ENCODE results near the gene SLC5A12. TPM values are rescaled to one million over a fixed set of nuclear protein-coding genes. Genes with fewer than 3 reads are reported as not detected.

Gene SLC5A12
- polyA plus RNA-seq, 3 donors, result 55.5 to 70.9 (median 65.6) TPM

- DNase-seq (ENCODE audit: extremely low read depth in 1 of 11, low read depth in 9 of 11, low spot score in 4 of 11), result no peak
Observed at GRCh38 chr11:26739366-26740073, 17.7 kb upstream of the SLC5A12 start.

- DNase-seq (ENCODE audit: extremely low read depth in 1 of 11, low read depth in 9 of 11, low spot score in 4 of 11), result no peak
Observed at GRCh38 chr11:26734691-26735090, 12.8 kb upstream of the SLC5A12 start.

DNA sequence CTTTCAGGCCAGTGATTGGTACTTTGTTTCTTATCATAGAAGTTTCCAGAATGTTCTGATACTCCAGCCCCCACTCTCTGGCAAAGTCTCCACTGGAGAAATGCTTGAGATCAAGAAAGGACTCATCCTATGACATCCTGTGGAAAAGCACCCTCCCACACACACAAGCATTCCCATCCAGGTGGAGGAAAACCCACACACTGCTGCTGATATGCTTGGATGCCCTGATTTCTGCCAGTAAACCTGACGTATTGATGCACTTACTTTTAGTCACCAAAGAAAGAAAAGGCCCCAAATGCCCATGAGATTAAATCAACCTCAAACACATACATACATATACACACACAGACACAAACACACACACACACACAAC is 9.2 kb upstream of the SLC5A12 start:
- no peak for DNase-seq (ENCODE audit: extremely low read depth in 1 of 11, low read depth in 9 of 11, low spot score in 4 of 11)

- DNase-seq (ENCODE audit: extremely low read depth in 1 of 11, low read depth in 9 of 11, low spot score in 4 of 11), result no peak
Observed at GRCh38 chr11:26730414-26731083, 8.7 kb upstream of the SLC5A12 start.

DNA sequence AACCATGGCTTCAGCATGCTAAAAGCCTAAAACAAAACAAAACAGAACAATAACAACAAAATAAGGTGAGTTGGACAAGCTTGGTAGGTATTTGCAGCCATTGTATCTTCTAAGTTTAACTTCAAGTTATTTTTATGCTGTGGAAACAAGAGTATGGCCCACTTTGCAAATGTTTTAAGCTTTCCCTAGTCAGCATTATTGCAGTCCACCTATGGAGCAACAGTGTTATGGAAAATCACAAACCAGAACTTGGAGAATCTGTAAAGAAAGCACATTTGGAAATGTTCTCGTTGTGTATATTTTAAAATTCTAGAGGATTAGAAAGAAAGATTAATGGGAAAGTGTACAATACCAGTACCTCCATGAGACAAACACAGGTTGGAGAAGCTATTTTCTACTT is 7.4 kb upstream of the SLC5A12 start:
- no peak for DNase-seq (ENCODE audit: extremely low read depth in 1 of 11, low read depth in 9 of 11, low spot score in 4 of 11)

- peak in 1 of 11 donors; percentile 20 for DNase-seq (ENCODE audit: extremely low read depth in 1 of 11, low read depth in 9 of 11, low spot score in 4 of 11)
Observed at GRCh38 chr11:26726960-26727359, 5.1 kb upstream of the SLC5A12 start.

DNA sequence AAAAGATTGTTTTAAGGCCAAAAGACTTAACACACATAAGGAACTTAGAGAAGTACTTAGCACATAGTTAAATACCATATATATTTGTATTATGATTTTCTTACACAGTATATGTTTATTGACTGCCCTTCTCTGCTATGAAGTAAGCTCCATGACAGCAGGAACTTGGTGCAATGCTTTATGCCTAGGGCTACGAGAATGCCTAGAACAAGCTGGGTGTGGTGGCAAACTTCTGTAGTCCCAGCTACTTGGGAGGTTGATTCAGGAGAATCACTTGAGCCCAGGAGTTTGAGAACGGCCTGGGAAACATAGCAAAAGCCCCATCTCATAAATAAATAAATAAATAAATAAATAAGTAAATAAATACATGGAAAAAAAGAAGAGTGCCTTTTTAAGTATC is 1.9 kb downstream of the SLC5A12 start:
- DNase-seq (ENCODE audit: extremely low read depth in 1 of 11, low read depth in 9 of 11, low spot score in 4 of 11), result no peak

DNA sequence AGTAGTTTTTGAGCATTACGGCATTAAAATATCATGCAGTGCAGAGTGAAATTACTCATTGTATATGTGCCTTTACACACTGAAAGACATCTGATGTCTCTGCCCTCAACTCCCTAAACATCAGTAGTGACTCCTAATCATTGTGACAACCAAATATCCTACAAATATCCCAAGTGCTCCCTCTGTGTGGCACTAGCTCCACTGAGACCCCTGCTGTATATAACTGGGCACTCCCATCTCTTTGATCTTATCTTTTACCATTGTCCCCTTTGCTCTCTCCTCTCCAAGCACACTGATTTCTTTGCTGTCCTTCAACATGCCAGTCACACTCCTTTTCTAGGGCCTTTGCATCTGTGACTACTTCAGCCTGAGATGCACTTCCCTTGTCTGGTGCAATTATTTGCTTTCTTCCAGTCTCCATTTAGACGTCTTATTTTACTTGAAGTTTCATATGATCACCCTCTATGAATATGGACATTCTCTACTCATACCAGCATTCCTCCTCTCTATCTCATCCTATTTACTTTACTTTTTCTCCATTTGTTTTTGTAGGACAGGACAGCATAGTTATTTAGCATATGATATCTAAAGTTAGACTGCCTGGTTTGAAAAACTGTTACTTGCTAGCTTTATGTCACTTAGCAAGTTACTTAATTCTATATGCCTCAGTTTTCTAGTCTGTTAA is 2.4 kb downstream of the SLC5A12 start:
- DNase-seq (ENCODE audit: extremely low read depth in 1 of 11, low read depth in 9 of 11, low spot score in 4 of 11), result no peak

- DNase-seq (ENCODE audit: extremely low read depth in 1 of 11, low read depth in 9 of 11, low spot score in 4 of 11), result no peak
Observed at GRCh38 chr11:26717771-26718170, 4.1 kb downstream of the SLC5A12 start.

DNA sequence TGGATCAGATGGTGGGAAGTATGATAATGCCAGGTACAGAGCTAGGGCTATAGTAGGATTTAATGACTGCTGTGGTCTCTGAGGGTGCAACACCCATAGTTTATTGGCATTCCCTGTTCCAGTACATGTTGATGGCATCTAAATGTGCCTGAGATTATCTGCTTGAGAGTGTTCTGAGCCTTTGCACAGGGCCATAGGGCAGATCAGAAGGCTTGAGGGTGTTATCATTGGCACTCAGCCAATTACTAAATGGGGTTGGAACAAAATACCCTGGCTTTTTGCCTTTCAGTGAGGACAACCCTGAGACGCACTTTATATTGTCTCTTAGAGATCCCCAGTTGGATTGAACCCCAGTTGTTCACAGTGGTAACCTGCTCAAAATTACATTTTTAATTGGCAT is 6.7 kb downstream of the SLC5A12 start:
- no peak for DNase-seq (ENCODE audit: extremely low read depth in 1 of 11, low read depth in 9 of 11, low spot score in 4 of 11)

DNA sequence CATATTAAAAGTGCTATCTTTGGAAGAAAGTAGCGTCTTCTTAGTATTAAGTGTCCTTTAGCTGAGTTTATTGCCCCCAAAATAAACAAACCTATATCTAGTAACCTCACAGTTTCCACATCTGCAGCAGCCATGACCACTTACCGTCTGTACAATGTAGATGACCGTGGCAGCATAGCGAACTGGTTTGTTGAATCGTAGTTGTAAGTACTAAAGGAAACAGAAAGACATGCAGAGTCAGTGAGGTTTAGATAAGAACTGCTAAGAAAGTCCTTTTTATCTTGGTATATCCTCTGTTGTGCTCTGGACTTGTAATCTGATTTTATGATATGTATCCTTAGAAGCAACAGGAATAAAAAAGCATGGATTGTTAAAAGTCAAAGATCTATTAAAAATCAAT is 9.4 kb downstream of the SLC5A12 start:
- DNase-seq (ENCODE audit: extremely low read depth in 1 of 11, low read depth in 9 of 11, low spot score in 4 of 11), result no peak

DNA sequence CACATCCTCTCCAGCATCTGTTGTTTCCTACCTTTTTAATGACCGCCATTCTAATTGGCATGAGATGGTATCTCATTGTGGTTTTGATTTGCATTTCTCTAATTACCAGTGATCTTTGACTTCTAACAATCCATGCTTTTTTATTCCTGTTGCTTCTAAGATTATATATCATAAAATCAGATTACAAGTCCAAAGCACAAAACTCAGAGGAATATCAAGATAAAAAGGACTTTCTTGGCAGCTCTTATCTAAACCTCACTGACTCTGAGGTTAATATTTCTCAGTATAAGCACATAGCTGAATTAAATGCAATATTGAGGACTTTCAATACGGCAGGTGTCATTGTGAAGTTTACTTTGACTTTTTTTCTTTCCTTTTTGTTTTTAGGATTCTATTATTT is 11.4 kb downstream of the SLC5A12 start:
- DNase-seq (ENCODE audit: extremely low read depth in 1 of 11, low read depth in 9 of 11, low spot score in 4 of 11), result no peak

- no peak for DNase-seq (ENCODE audit: extremely low read depth in 1 of 11, low read depth in 9 of 11, low spot score in 4 of 11)
Observed at GRCh38 chr11:26708736-26709456, 13.0 kb downstream of the SLC5A12 start.

- no peak for DNase-seq (ENCODE audit: extremely low read depth in 1 of 11, low read depth in 9 of 11, low spot score in 4 of 11)
Observed at GRCh38 chr11:26706181-26706580, 15.7 kb downstream of the SLC5A12 start.

GRCh38 chr11:26704249-26704648 is 17.6 kb downstream of the SLC5A12 start:
- no peak for DNase-seq (ENCODE audit: extremely low read depth in 1 of 11, low read depth in 9 of 11, low spot score in 4 of 11)

DNA sequence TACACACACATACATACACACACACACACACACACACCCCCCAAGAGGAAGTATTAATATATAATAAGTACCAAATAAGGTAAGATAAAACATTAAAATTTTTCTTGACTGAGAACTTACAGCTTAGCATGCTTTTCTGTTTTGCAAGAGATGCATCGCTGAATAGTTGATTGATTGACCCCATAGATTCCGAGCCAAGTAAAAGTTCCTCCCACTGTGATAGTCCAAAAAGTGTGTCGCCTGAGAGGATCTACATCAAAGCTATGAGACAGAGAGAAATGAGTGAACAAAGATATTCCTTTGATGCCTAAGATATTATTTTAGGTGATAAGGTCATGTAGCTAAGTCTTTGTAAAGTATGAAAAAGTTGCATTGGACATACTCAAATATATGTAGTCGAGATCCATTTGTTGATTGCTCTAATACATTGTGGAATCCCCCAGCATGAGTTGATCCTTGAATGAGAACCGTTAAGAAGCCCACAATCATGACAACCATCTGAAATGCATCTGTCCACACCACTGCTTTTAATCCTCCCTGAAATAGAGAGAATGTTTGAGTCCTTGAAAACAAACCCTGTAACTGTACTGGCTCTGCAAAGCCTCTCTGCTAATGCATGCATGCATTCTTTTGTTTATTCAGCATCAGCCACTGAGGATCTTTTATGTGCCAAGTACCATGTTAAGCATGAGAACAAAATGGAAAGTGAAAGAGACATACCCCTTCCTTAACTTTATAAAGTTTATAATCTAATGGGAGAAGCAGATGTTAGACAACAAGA is 18.3 kb downstream of the SLC5A12 start:
- no peak for DNase-seq (ENCODE audit: extremely low read depth in 1 of 11, low read depth in 9 of 11, low spot score in 4 of 11)

- DNase-seq (ENCODE audit: extremely low read depth in 1 of 11, low read depth in 9 of 11, low spot score in 4 of 11), result peak in 7 of 11 donors; percentile 6 to 32 (median 20)
Observed at GRCh38 chr11:26702406-26702805, 19.5 kb downstream of the SLC5A12 start.

DNA sequence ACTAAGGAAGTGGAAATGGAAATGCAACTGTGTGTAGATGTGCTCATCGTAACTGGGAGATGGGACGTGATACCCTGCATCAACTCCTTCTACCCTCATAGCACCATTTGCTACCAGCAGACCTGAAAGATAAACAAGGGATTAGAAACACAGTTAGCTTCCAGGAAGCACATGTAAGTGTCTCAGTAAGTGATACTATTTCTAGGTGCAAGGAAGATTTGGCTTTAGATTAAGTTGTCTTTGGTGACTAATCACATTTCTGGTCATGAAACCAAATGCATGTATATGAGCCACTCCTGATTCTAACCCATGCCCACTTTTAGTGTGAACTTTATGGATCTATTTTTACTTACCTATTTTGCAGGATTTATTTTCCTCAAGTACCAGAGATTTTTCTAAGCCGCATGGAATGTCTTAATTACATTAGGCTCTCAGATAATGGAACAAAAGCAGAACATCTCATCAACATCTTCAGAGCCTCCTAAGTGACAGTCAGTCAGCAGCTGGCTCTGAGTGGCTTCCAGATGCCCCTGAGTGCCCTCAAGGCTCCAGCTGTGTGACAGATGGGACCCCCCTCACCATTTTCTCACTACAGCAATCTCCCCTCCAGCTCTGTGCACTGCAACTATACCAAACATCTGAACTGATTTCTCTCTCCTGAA is 21.2 kb downstream of the SLC5A12 start:
- no peak for DNase-seq (ENCODE audit: extremely low read depth in 1 of 11, low read depth in 9 of 11, low spot score in 4 of 11)

Data from renal cortex interstitium (tissue), 11 donors.